Activated CD8-positive, alpha-beta memory T cell treated with anti-CD3 and anti-CD28 coated beads for 36 hours (primary cell): Measurements from ENCODE around the gene KCTD20. TPM values are rescaled to one million over a fixed set of nuclear protein-coding genes. Genes with fewer than 3 reads are reported as not detected.
"Not testable (repeated sequence)": the region's sequence is repeated elsewhere in the genome, so short reads cannot be mapped to it uniquely, and the experiment has no call there.

Source experiments
- CTCF ChIA-PET: fragments of 350-600 bp; sonication (Branson Sonifier 250); formaldehyde crosslinking; loops from one replicate; lab custom pipeline; 2021; ENCODE audit warnings: antibody characterized with exemption; lab: Charles Lee
- POLR2A ChIA-PET: fragments of 350-600 bp; sonication (Branson Sonifier 250); formaldehyde crosslinking; loops from one replicate; lab custom pipeline; 2021; ENCODE audit warnings: antibody characterized with exemption; lab: Charles Lee
- total RNA-seq, 2 experiments: library from RNA; stranded (reverse); gene quantifications; one replicate each; pipeline ENCODE4 v1.2.3, GENCODE V29; 2021

KCTD20 gene
- 10 to 100 TPM; 51.9 to 52.7 TPM for total RNA-seq

- CTCF ChIA-PET, result interaction anchor here (0.9 kb wide), 1 partner anchor 88 kb away, joined by 3 read pairs; no protein-coding TSS in a partner anchor
- POLR2A ChIA-PET, result interaction anchor here (0.7 to 1.0 kb wide), 3 partner anchors 11 to 150 kb away, joined by 3 to 7 read pairs (median 3); no protein-coding TSS in a partner anchor
Measured at GRCh38 chr6:36442671-36443470, at the start of gene KCTD20, which contains the start of gene PXT1. Gene KCTD20, plus strand, starts transcription at chr6:36443000. Its CDS starts 27,098 bp downstream, at chr6:36470098. Gene PXT1, minus strand, starts transcription at chr6:36442854. Its CDS starts 16,772 bp downstream, at chr6:36426082.

- CTCF ChIA-PET, result no interaction called here
Measured at GRCh38 chr6:36399970-36400369, 42.8 kb upstream of the KCTD20 start.

GRCh38 chr6:36402481-36402880 is 40.3 kb upstream of the KCTD20 start:
- CTCF ChIA-PET, result no interaction called here

More at GRCh38 chr6:36399970-36400369, 42.8 kb upstream of the KCTD20 start:
- POLR2A ChIA-PET, result no interaction called here

GRCh38 chr6:36404164-36404563 is 38.6 kb upstream of the KCTD20 start:
- CTCF ChIA-PET, result no interaction called here
- POLR2A ChIA-PET, result no interaction called here

More at GRCh38 chr6:36402481-36402880, 40.3 kb upstream of the KCTD20 start:
- POLR2A ChIA-PET, result no interaction called here

GRCh38 chr6:36409718-36410117 is 33.1 kb upstream of the KCTD20 start:
- POLR2A ChIA-PET, CTCF ChIA-PET: not testable (repeated sequence)

GRCh38 chr6:36413489-36414480 is 29.0 kb upstream of the KCTD20 start:
- CTCF ChIA-PET, result no interaction called here
- POLR2A ChIA-PET, result no interaction called here

GRCh38 chr6:36414481-36414880 is 28.3 kb upstream of the KCTD20 start:
- CTCF ChIA-PET, result no interaction called here
- POLR2A ChIA-PET, result no interaction called here

GRCh38 chr6:36418558-36418957 is 24.2 kb upstream of the KCTD20 start:
- POLR2A ChIA-PET, result no interaction called here
- CTCF ChIA-PET, result interaction anchor here (1.0 kb wide), 1 partner anchor 113 kb away, joined by 3 read pairs; no protein-coding TSS in a partner anchor

GRCh38 chr6:36419310-36419709 is 23.5 kb upstream of the KCTD20 start:
- CTCF ChIA-PET, result no interaction called here
- POLR2A ChIA-PET, result no interaction called here

- ChIA-PET POLR2A (interaction anchor here (0.6 to 1.3 kb wide), 2 partner anchors 21 to 257 kb away, joined by 7 read pairs; no protein-coding TSS in a partner anchor), CTCF (interaction anchor here (0.6 to 1.4 kb wide), 3 partner anchors 19 to 665 kb away, joined by 4 read pairs; no protein-coding TSS in a partner anchor)
Measured at GRCh38 chr6:36422714-36423100, 20.1 kb upstream of the KCTD20 start.

- POLR2A ChIA-PET, result interaction anchor here (0.6 to 1.3 kb wide), 2 partner anchors 20 to 257 kb away, joined by 7 read pairs; no protein-coding TSS in a partner anchor
- CTCF ChIA-PET, result interaction anchor here (0.6 to 1.4 kb wide), 5 partner anchors 19 to 664 kb away, joined by 3 to 4 read pairs (median 4); no protein-coding TSS in a partner anchor
Measured at GRCh38 chr6:36423101-36423824, 19.5 kb upstream of the KCTD20 start.

- CTCF ChIA-PET, result no interaction called here
- POLR2A ChIA-PET, result no interaction called here
Measured at GRCh38 chr6:36426622-36427021, 16.2 kb upstream of the KCTD20 start.

- ChIA-PET POLR2A (no interaction called here), CTCF (no interaction called here)
Measured at GRCh38 chr6:36428911-36429310, 13.9 kb upstream of the KCTD20 start.

- ChIA-PET POLR2A (no interaction called here), CTCF (interaction anchor here (1.0 kb wide), 1 partner anchor 185 kb away, joined by 4 read pairs; no protein-coding TSS in a partner anchor)
Measured at GRCh38 chr6:36430351-36430750, 12.4 kb upstream of the KCTD20 start.

GRCh38 chr6:36431197-36431596 is 11.6 kb upstream of the KCTD20 start:
- ChIA-PET CTCF (no interaction called here), POLR2A (no interaction called here)

GRCh38 chr6:36432151-36432671 is 10.6 kb upstream of the KCTD20 start:
- POLR2A ChIA-PET, result no interaction called here
- CTCF ChIA-PET, result no interaction called here

- ChIA-PET CTCF (no interaction called here), POLR2A (no interaction called here)
Measured at GRCh38 chr6:36436466-36436865, 6.3 kb upstream of the KCTD20 start.

GRCh38 chr6:36441307-36441894 is 1.4 kb upstream of the KCTD20 start:
- ChIA-PET CTCF (interaction anchor here (1.2 kb wide), 1 partner anchor 18 kb away, joined by 4 read pairs; no protein-coding TSS in a partner anchor), POLR2A (interaction anchor here (0.6 kb wide), 1 partner anchor 159 kb away, joined by 5 read pairs; no protein-coding TSS in a partner anchor)
